Measurements from ENCODE around the gene GGT6.
"Not testable (repeated sequence)": the region's sequence is repeated elsewhere in the genome, so short reads cannot be mapped to it uniquely, and the experiment has no call there.

Gene GGT6

DNA sequence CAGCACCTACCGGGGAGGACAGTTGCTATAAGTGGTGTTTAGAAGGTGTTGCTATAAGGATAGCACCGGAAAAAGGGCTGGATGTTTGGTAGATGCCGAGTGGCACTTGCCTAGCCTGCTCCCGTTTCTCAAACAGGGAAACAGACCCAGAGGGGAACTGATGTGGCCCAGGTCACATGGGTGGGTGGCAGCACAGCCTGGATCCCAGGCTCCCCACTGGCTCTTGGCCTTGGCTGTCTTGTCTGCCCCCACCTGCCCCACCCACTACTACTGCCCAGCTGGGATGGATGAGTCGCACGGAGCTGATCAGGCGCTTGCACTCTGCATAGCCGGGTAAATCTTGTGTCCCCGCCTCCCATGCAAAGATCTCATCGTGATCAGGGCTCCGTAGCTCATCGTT is 31.2 kb upstream of the GGT6 start:
- no peak for DNase-seq (ENCODE audit: low read depth in 3 of 3)

DNA sequence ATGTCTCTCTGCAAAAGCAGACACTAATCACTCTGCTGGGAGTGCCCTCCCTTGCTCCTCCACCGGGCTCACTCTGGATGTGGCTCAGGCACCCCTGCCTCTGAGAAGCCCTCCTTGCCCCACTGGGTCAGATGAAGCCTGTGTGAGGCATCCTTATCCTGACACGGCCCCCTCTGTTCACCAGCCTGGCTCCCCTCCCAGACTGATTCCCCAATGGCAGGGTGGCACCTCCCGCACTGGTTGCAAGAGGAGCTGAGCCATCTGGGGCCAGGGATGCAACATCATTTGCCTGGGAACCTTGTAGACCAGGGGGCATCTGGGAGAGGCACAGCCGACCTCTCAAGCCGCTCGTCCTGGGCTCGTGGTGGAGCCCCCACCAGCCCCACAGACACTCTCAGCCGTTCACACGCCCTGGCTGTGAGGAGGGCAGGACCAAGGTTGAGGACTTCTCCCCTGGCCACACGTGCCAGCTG is 30.6 kb upstream of the GGT6 start:
- DNase-seq (ENCODE audit: low read depth in 3 of 3), result no peak

DNA sequence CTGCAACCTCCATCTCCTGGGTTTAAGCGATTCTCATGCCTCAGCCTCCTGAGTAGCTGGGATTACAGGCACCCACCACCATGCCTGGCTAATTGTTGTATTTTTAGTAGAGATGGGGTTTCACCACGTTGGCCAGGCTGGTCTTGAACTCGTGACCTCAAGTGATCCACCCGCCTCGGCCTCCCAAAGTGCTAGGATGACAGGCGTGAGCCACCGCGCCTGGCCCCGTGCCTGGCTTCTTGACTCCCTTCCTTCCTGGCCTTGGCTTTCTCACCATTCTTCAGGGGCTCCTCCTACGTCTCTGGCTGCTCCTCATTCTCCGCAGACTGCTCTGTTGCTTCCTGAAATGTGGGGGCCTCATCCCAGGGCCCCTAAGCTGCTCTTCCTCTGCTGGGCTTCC is 29.7 kb upstream of the GGT6 start:
- not testable (repeated sequence) for DNase-seq (ENCODE audit: low read depth in 3 of 3)

DNA sequence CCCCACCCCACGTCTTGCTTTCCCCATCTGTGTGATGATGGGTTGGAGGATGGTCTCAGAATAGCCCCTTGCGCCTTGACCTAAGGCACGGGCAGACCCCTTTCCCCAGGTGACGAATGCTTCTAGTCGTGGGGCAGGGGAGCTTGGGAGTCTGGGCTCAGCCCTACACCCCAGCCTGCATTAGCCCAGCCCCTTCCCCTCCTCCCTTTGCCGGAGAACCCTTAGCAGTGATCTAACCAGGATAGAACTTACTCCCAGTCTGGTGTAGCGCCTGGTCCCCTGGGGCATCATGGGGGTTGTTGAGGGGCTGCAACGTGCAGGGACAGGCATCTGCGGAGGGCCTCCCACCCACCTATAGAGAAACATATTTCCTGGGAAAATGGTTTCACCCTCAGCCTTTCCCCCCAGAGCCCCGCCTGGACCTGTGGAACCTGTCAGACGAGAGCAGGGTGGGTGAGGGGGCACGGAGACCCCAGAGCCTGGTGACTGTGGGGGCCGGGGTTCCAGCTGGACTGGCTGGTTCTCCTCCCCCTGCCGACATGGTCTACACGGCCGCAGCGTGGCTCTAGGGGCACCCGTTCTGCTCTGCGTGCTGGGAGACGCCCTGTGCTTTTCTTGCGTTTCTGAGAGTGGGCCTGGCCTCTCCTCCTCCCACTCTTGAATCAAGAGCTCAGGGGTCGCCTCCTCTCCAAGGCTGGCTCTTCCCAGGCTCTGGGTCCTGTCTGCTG is 28.7 kb upstream of the GGT6 start:
- no peak for DNase-seq (ENCODE audit: low read depth in 3 of 3)

DNA sequence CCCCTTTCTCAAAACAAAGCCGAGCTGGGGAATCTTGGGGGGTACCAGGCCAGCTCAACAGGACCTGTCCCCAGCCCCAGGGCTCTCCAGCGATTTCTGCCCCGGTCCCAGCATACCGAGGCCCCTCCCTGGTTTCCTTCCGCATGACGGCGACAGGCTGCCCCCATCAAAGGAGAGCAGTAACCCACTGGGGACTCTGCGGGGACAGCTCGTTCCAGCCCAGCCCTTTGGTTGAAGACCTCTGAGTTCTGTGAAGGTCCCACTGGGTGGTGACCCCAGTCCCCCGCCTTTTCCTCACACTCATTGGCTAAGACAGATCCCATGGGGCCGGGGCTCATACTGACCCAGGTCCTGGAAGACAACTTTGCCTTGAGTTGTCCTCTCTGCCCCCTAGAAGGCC is 28.0 kb upstream of the GGT6 start:
- DNase-seq (ENCODE audit: low read depth in 3 of 3), result no peak

DNA sequence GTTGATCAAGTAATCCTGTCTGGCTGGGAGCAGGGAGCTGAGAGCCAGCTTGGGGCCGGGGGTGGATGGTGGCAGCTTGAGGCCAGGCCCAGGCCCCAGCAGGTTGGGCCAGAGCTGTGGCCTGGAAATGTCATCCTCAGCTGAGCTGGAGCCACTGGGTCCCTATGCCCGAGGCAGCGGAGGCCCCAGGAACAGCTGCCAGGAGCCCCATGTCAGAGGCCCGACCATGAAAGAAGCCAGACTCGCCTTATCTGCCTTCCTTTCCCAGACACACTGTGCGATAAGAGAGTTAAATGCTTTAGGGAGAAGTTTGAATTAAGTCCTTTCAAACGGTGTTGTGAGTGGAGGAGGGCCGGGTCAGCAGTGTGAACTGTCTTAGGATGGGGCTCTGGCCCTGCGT is 27.4 kb upstream of the GGT6 start:
- DNase-seq (ENCODE audit: low read depth in 3 of 3), result no peak

DNA sequence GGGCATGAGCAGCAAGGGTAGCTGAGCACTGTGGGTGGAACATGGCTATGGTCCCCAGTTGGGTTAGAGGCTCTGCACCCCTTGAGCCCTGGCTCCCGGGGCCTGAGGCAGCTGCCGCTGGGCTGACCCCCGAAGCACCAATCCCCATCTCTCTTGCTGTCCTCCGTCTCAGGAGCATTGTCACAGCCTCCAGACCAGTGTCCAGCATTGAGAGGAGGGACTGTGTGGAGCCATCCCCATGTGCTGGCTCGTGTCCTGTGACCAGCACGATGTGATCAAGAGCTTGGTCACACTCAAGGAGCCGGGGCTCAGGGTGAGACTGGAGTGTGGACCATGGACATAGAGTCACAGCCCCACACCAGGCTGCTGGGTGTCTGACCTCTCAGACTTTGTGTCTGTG is 26.8 kb upstream of the GGT6 start:
- DNase-seq (ENCODE audit: low read depth in 3 of 3), result no peak

DNA sequence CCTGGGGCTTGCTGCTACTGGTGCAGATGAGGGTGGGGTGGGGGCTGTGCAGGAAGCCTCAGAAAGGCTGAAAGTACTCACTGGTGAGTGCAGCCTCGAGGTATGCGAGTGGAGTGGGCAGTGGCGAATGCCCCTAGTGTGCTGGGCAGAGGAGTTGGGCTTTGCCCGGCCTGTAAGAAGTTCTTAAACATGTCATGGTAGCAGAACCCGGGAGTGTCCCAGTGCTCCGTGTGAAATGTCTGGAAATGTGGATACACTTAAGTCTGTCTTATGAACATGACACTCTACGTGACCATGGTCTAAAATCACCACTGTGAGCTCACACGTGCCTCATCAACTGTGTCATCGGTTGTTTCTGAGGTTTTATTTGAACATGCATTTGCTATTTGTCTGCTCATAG is 25.7 kb upstream of the GGT6 start:
- no peak for DNase-seq (ENCODE audit: low read depth in 3 of 3)

DNA sequence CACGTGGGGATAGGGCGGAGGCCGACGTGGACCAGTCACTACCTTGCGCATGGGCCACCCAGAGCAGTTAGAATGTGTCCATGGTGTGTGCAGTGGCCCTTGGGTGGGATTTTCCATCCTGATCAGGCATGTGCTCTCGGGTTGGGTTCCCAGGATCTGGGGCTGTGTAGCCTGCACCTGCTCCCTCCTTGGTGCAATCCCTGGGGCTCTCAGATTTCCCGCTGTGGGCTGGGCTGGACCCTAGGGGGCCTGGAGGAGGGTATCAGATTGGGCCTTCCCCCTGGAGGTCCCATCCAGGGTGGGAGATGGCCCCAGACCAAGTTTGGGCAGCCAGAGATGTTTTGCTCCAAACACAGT is 25.2 kb upstream of the GGT6 start:
- no peak for DNase-seq (ENCODE audit: low read depth in 3 of 3)

DNA sequence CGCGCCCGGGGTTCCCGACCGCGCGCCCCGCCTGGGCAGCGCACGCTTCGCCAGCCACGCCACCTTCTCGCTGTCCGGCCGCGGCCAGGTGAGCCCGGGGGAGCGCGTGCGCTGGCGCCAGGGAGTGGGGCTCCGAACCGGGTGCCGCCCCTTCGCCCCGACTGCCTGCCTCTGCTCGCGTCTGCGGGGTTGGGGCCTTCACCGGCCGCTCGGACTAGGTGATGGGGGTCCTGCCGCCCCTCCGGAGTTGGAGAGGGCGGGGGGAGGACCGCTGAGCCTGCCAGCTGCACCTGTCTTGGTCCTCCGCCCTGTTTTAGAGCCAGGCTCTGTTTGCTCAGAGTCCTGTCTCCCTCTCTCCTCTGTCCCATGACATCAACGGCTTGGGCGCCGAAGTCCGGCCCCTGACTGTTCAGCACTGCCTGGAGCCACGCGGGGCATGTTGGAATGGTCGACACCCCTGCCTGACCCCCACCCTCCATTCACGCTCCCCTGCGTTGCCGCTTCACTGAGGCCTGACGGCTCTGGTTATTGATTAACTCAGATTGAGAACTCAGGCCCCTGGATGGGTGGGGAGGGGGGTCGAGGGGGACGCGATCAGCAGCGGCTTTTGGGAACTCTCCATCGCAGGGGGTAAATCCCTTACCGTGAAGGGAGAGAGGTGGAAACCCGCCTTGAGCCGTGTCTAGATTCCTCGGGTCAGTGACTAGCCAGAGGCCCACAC is 24.7 kb upstream of the GGT6 start:
- DNase-seq (ENCODE audit: low read depth in 3 of 3), result no peak

DNA sequence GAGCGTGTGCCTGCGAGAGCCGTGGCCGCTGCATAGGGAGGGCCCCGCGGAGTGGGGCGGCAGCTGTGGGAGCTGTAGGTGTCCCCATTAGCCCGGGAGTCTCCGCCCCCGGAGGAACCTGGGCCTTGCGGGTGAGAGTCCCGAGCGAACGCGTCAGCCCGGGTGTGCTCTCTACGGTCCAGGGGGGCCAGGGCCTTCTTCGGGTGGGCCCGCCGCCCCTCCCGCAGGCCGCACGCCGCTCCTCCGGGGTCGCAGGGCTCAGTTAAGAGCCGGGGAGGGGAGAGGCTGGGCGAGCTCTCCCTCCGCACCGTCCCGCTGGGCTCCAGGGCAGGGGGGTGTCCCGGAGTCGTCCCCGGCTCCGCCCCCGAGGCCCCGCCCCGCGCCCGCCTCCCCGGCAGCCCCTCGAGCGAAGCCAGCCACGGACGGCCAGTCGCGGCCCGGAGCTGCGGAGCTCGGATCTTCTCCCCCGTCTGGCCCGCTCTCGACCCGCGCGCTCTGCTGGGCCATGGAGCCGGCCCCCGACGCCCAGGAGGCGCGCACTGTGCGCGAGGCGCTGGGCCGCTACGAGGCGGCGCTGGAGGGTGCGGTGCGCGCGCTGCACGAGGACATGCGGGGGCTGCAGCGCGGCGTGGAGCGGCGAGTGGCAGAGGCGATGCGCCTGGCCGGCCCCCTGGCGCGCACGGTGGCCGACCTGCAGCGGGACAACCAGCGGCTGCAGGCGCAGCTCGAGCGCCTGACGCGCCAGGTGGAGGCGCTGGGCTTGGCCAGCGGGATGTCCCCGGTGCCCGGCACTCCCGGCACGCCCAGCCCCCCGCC is 23.9 kb upstream of the GGT6 start, which contains the start of gene SMTNL2:
Gene SMTNL2, plus strand, starts transcription at position 429 of the 816 bp plus-strand sequence. Its CDS starts 77 bp downstream, at position 506.
- no peak for DNase-seq (ENCODE audit: low read depth in 3 of 3)

DNA sequence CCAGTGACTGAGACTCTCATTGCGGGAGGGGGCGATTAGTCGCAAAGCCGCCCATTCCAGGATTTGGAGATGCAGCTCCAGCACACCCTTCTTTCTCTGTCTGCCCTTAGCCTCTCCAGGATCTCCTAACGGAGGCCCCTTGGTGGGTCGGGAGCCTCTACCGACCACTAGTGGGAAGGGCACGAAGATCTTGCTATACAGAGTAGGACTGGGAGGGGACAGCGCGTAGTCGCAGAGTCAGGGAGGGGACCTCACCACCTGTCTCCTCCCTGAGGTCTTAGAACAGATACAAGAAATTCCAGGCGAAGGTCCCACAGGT is 23.4 kb upstream of the GGT6 start:
- no peak for DNase-seq (ENCODE audit: low read depth in 3 of 3)

DNA sequence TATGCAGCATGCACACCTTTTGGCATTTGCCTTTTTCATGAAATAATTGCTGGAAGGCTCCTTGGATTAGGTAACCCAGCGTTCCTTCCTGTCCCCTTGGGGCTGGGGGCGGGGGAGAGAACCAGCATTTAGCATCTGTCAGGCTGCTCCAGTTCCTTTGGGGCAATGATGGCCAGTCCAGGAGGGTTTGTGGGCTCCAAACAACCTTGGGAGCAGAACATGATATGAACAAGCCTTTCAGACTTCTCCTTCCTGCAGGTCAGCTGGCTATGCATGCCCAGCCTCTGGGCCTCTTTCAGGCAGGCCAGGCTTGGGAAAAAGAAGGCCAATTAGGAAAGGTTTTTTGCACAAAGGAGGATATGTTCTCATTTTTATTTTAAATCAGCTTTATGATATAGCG is 22.8 kb upstream of the GGT6 start:
- no peak for DNase-seq (ENCODE audit: low read depth in 3 of 3)

DNA sequence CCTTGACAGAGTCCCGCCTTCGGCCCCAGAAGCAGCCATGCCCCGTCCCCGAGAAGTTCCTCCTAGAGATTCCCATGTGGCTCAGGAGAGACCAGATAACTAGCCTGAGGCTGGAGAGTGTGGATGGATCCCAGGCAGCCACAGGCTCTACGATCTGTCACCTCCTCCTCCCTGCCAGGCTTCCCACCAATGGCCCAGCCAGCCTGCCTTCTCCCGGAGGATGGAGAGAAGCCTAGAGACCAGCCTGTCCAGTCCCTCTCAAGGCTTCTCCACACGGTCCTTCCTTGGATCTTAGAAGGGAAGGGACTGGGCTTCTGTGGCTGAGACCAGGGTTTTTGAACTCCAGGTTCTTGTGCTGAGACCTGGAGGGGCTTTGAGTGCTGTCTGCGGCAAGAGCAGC is 22.3 kb upstream of the GGT6 start:
- no peak for DNase-seq (ENCODE audit: low read depth in 3 of 3)

DNA sequence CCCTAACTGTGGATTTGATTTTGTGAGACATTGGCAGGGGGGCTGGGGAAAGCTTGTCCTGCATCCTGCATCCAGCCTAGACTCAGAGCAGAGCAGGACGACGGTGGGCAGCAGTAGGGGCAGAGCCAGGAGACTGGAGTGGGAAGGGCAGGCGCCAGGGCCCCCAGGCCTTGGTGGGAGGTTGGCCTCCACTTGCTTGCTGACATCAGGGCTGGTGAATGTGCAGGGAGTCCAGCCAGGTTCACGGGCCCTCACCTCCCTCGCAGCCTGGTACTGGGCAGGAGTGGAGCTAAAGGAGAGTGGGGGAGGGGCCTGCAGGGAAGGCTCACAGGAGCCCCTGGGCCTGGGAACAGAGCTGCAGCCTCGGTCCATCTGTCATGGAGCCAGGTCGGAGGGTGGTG is 21.7 kb upstream of the GGT6 start:
- no peak for DNase-seq (ENCODE audit: low read depth in 3 of 3)

DNA sequence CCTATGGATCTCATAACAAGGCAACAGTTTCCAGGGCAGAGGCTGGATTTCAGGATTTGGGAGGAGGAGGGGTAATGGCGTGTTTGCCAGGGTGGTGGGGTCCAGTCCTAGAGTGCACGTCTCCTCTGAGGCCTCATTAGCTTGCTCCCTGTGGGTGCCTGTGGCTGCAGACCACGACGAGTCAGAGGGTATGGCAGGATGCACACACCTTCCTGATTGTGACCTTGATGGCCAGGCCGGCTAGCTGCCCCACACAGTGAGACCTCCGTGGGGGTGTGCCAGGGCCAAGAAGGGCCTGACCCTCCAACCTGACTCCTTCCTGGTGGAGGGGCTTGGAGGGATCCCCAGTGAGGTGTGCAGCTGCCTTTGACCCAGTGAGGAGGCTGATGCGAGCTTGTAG is 19.9 kb upstream of the GGT6 start:
- no peak for DNase-seq (ENCODE audit: low read depth in 3 of 3)

DNA sequence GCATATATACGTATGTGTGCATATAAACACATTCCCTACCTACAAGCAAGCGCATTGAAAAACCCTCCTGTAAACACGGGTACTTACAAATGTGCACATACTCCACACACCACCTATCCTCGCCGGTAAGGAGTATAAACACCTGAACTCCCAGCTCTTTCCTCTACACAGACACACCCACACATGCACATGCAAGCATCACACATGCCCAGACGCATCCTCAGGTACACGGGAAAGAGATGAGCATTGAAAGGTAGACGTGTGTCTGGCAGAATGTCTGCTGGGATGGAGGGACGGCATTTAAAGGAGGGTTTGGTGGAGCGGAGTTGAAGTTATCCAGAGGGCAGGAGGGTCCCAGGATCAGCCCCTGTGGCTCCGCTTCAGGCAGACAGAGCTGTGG is 19.3 kb upstream of the GGT6 start:
- no peak for DNase-seq (ENCODE audit: low read depth in 3 of 3)

DNA sequence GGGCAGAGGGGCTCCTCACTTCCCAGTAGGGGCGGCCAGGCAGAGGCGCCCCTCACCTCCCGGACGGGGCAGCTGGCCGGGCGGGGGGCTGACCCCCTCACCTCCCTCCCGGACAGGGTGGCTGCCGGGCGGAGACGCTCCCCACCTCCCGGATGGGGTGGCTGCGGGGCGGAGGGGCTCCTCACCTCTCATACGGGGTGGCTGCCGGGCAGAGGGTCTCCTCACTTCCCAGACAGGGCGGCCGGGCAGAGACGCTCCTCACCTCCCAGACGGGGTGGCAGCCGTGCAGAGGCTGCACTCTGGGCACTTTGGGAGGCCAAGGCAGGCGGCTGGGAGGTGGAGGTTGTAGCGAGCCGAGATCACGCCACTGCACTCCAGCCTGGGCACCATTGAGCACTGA is 18.0 kb upstream of the GGT6 start:
- DNase-seq (ENCODE audit: low read depth in 3 of 3), result not testable (repeated sequence)

DNA sequence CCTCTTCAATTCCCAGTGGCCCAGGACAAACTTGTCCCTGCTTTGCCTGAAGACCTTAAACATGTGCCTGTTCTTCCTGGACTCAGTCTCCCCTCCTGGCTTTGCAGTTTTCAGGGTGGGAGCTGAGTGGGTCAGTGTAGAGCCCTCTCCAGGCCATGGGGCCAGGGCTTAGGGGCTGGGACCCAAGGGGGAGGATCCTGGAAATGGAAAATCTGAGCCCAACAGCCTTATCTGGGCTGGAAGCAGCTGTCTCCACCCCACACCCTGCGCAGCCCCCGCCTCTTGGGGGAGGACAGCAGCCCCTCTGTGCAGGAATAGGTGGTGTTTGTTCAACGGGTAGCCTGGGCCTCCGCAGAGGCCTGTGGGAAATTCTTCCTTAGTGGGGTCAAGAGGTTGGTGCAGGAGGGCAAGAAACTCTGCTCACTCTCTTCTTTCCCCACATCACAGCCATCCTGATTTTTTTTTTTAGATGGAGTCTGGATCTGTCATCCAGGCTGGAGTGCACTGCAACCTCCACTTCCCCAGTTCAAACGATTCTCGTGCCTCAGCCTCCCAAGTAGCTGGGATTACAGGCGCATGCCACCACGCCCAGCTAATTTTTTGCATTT is 17.1 kb upstream of the GGT6 start:
- DNase-seq (ENCODE audit: low read depth in 3 of 3), result no peak

DNA sequence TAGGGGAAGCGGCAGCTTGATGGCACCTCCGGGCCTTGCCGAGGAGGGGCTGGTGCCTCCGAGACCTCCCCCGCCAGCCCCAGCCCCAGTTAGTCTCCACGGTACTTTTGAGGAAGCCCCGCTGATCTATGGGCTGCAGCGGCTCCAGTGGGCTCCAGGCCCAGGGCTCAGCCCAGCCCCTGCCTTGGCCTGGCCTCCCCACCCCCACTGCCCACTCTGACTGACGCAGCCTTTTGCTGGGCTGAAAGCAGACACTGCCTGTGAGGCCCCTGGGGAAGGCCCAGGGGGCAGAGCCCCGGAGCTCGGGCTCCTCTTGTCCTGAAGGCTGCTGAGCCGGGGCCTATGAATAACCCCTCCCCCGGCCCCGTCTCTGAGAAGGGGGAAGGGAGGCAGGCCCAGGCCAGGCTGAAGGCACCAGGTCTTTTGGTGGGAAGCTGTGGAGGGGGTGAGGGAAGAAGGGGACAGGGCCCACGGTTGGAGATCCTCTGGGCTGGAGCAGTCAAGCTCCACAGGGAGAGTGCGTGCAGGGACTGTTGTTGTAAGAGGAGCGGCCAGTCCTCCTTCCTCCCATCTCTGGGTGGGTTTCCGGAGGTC is 16.4 kb upstream of the GGT6 start:
- DNase-seq (ENCODE audit: low read depth in 3 of 3), result no peak

DNA sequence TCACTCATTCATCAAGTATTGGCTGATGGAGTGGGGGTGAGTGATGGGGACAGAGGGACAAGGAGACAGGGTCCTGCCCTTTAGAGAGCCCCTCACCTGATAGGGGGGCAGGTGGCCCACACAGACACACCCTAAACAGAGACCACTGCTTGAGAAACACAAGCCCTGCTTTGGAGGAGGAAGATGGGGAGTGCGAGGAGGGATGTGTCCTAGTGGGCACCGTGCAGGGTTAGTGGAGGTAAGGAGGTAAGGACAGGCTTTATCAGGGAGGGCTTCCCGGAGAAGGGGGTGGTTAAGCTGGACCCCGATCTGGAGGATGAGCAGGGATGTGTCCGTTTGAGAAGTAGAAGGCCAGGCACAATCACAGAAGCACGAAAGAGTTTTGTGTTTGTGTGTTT is 15.8 kb upstream of the GGT6 start:
- no peak for DNase-seq (ENCODE audit: low read depth in 3 of 3)

DNA sequence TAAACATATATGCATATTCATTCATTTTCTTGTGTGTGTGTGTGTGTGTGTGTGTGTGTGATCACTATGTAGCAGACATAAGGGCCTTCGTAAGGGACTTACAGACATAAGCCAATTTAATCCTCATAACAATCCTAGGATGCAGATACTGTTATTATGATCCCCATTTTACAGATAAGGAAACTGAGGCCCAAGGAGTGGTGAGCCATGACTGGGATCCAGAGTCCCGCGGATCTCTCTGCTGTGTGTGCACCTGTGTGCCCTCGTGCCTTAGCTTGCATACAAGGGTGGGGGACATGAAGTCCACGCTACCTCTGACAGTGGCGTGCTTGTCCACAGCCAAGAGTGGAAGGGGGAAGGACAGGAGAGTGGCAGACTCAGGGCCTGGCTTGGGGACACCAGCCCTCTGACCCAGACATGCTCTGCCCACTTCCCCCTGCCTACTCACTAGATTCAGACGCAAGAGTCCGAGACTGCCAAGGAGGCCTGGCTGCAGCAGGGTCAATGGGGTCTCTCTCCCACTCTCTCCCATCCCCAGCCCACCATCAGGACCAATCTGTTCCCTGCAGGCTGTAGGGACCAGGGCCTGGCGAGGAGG is 14.2 kb upstream of the GGT6 start:
- DNase-seq (ENCODE audit: low read depth in 3 of 3), result no peak
